ENCODE measurements around the gene ADAMTSL3. TPM values are rescaled to one million over a fixed set of nuclear protein-coding genes. Genes with fewer than 3 reads are reported as not detected.

ADAMTSL3 gene
- total and polyA plus RNA-seq, 8 donors = 10.5 to 27.6 (median 17.4) TPM

DNA sequence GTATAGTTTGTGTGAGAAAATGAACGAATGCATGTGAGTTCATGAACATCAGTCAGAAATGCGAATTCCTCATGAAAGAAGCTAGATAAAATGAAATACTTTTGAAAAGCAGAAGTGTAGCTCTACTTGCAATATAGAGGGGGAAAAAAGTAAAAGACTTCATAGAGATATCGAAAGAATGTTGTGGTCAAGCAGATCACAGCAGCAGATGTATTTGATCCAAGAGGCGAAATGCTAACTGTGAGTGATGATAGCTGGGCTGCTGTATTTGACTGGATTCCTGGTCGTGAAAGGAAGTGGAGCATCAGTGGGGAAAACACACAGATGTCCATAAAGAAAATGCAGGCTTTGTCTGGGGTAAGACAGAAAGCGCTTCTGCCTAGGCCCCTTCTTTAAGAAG lies 112.4 kb downstream of the ADAMTSL3 start:
- no peak for DNase-seq
- no peak overlapping the region for H3K27ac ChIP-seq
- TF ChIP-seq, protein P1, sequence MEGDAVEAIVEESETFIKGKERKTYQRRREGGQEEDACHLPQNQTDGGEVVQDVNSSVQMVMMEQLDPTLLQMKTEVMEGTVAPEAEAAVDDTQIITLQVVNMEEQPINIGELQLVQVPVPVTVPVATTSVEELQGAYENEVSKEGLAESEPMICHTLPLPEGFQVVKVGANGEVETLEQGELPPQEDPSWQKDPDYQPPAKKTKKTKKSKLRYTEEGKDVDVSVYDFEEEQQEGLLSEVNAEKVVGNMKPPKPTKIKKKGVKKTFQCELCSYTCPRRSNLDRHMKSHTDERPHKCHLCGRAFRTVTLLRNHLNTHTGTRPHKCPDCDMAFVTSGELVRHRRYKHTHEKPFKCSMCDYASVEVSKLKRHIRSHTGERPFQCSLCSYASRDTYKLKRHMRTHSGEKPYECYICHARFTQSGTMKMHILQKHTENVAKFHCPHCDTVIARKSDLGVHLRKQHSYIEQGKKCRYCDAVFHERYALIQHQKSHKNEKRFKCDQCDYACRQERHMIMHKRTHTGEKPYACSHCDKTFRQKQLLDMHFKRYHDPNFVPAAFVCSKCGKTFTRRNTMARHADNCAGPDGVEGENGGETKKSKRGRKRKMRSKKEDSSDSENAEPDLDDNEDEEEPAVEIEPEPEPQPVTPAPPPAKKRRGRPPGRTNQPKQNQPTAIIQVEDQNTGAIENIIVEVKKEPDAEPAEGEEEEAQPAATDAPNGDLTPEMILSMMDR (IDR thresholded peaks at IDR 0.05) = no peak
- intact Hi-C loops (cut with DNase I) = no loop called here
- H3K9me3 ChIP-seq = no peaks in the 10 kb centered on the region
- no peaks in the 10 kb centered on the region for H3K36me3 ChIP-seq
- no peak for ATAC-seq
- no peaks in the 10 kb centered on the region for H3K4me1 ChIP-seq
- no peaks in the 10 kb centered on the region for H3K27me3 ChIP-seq
- H3K4me3 ChIP-seq = no peak overlapping the region

DNA sequence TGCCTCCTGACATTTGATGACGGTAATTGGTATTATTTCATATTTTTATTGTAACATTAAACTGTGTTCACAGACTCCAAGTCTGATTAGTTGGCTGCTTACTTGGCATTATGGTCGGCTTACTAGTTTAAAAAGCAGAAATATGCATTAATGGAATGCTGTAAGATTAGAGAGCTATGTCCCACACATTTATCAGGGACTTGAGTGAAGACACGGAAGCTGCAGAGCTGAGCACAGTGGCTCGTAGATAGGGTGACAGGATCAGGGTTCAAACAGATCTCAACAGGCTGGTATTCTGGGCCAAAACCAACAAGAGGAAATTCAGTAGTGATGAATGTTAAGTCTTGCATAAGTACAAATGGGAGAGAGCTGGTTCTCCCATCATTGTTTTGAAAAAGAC lies 113.8 kb downstream of the ADAMTSL3 start:
- Histone ChIP-seq H3K9me3 (no peaks in the 10 kb centered on the region), H3K27ac (no peak overlapping the region), H3K4me3 (no peak overlapping the region), H3K4me1 (no peaks in the 10 kb centered on the region), H3K36me3 (no peaks in the 10 kb centered on the region), H3K27me3 (no peaks in the 10 kb centered on the region)
- TF ChIP-seq, protein P1 (IDR thresholded peaks at IDR 0.05) = no peak
- DNase-seq = no peak
- ATAC-seq = no peak
- intact Hi-C loops (cut with DNase I) = no loop called here

DNA sequence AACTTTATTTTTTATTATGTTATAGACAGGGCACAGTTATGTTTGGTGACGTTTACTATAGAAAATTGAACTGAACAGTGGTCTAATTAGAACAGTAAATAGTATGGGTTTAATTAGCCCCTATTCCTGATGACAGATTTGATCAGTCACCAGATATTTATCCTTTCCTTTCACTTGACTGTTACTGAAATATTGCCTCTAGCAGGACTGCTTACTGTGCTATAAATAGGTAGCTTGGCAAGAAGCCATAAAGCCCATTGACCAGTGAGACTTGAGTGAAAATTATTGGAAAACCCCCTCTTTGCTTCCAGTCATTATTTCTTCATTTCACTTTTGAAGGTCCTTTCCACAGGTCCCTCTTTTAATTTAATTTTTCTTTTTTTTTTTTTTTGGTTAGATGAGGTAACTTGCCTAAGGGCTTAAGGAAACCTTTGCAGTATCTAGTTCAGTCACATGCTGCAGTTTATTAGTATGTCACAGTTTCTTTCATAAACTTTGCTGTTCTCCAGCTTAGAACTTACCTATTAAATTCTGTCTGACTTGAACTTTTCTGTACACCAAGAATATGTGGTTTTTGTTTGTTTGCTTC lies 115.6 kb downstream of the ADAMTSL3 start:
- DNase-seq (no peak), ATAC-seq (no peak)
- TF ChIP-seq, protein P1 (IDR thresholded peaks at IDR 0.05) = no peak
- no peak overlapping the region for H3K27ac ChIP-seq
- intact Hi-C loops (cut with DNase I) = no loop called here
- no peak overlapping the region for H3K4me3 ChIP-seq
- no peaks in the 10 kb centered on the region for H3K36me3 ChIP-seq
- no peaks in the 10 kb centered on the region for H3K27me3 ChIP-seq
- no peaks in the 10 kb centered on the region for H3K4me1 ChIP-seq
- H3K9me3 ChIP-seq = no peaks in the 10 kb centered on the region

DNA sequence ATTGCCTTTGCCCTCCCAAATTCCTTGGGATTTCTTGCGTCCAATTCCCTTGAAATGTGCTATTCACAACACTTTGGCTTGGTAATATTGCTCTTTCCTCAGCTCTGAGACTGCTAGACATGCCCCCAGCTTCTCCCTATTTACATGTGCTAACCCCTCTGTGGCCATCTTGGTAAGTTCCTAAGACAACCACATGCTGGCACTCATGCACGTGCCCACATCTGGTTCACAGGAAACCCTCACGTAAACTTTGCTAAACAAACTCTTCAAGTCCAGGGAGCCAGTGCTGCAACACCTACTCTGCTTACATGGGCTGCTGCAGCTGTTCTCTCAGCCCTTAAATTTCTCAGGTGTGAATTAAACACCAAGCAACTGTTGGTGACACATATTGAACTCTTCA lies 121.8 kb downstream of the ADAMTSL3 start:
- intact Hi-C loops (cut with DNase I) = no loop called here
- Histone ChIP-seq H3K36me3 (no peaks in the 10 kb centered on the region), H3K4me3 (no peak overlapping the region), H3K4me1 (no peaks in the 10 kb centered on the region), H3K27me3 (no peaks in the 10 kb centered on the region), H3K9me3 (no peaks in the 10 kb centered on the region), H3K27ac (no peak overlapping the region)
- no peak for DNase-seq
- TF ChIP-seq, protein P1 (IDR thresholded peaks at IDR 0.05) = no peak
- ATAC-seq = no peak

DNA sequence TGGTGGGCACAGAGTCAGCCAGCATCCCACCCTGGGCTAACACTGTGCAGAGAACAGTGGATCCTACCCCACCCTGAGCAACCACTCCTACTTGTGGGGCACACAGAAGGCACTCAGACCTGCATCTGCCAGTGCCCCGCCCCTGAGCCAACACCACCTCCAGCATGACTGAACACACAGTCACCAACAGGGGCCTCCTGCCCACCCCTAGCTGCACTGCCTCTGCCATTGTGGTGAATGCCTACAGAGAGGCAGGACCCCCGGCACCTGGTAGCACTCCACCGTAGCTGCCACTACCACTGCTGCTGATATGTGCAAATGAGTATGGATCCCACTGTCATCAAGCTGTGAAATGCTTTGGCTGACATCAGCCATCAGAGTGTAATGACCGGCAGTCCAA lies 123.1 kb downstream of the ADAMTSL3 start:
- Histone ChIP-seq H3K36me3 (no peaks in the 10 kb centered on the region), H3K4me3 (no peak overlapping the region), H3K4me1 (no peaks in the 10 kb centered on the region), H3K27ac (no peak overlapping the region), H3K9me3 (peaks cover 0 to under 1% of the 10 kb centered on the region in 2 donors), H3K27me3 (no peaks in the 10 kb centered on the region)
- intact Hi-C loops (cut with DNase I) = no loop called here
- ATAC-seq (no peak), DNase-seq (no peak)
- TF ChIP-seq, protein P1 (IDR thresholded peaks at IDR 0.05) = no peak
